ENCODE data around the gene PYGB.

Gene PYGB

DNA sequence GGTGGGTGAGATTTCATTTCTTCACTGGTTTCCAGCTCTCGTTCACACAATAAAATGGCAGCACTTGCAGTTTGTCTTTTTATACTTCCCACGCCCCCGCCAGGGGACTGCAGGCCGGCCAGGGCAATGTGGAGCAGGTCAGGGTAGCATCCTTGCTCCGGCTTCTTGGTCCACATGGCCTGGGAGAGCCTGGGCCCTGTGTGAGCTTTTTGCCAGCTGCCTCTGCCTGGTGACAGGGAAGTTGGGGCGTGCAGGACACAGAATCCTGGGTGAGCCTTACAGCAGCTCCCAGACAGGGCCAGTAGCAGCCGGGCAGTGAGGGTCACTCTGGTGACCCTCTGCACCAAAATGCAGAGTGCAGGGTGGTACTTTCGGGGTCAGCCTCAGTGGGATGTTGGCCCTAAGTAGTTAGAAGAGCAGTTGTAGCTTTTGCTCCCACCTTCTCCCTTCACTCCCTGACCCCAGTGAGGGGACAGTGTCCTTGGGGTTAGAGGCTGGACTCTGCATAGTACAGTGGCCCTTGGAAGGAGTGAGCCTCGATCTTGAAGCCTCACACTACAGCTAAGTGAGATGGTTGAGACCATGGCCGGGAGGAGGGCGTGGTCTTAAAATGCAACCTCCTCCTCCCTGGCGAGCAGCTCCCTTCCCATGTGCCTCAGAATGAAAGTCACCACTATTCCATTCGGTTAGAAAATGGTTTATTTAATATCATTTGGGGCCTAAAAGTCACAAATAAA, 23.8 kb downstream of the PYGB start:
- DNase-seq (ENCODE audit: low read depth, low spot score): no peak

DNA sequence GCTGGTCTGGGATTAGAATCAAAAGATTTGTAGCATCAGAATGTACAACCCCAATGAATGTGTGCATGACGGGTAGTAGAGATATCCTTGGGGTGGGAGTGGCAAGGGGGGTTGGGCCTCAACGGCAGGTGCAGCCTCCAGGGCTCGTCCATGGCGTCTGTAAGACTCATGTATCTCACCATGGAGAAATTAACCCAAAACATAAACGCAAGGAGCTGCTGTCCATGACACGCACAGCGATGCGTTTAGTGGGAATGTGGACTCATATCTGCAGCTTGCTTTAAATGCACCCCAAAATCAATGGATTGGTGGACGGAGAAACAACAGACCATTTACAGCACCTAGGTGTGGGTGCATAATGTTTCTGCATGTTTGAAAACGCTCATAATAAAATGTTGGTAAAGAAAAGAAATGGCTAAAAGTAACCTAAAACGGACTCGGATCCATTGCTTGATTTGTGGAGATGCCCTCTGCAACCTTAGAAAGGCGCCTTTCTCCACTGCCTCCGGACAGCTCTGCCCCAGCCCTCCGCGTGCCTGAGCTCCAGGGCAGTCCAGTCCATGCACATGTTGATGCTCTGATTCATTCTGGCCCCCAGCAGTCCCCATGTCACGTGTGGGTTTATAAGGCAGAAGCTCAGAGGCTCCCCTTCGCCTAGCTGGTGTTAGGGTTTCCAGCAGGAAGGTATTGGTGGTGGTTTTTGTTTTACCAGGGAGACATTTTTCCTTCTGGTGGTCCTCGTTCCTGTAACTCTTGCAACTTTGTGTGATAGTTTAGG, 24.5 kb downstream of the PYGB start:
- no peak for DNase-seq (ENCODE audit: low read depth, low spot score)

- no peak for DNase-seq (ENCODE audit: low read depth, low spot score)
Observed at GRCh38 chr20:25273046-25273445, 25.2 kb downstream of the PYGB start.

GRCh38 chr20:25273541-25274358, 25.9 kb downstream of the PYGB start:
- DNase-seq (ENCODE audit: low read depth, low spot score): no peak

DNA sequence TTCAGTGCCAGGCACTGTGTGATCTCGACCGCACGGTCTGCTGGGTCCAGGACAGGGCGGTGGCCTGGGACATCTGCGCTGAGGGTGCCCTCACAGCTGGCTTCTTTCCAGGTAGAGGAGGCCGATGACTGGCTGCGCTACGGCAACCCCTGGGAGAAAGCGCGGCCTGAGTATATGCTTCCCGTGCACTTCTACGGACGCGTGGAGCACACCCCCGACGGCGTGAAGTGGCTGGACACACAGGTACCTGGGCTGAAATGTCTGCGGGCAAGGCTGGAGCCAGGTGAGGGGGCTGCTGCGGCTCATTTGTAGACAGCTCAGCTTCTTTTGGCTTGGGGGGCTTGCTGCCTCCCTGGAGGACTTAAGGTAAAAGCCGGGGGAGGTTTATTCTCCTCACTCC, 26.6 kb downstream of the PYGB start:
- no peak for DNase-seq (ENCODE audit: low read depth, low spot score)

DNA sequence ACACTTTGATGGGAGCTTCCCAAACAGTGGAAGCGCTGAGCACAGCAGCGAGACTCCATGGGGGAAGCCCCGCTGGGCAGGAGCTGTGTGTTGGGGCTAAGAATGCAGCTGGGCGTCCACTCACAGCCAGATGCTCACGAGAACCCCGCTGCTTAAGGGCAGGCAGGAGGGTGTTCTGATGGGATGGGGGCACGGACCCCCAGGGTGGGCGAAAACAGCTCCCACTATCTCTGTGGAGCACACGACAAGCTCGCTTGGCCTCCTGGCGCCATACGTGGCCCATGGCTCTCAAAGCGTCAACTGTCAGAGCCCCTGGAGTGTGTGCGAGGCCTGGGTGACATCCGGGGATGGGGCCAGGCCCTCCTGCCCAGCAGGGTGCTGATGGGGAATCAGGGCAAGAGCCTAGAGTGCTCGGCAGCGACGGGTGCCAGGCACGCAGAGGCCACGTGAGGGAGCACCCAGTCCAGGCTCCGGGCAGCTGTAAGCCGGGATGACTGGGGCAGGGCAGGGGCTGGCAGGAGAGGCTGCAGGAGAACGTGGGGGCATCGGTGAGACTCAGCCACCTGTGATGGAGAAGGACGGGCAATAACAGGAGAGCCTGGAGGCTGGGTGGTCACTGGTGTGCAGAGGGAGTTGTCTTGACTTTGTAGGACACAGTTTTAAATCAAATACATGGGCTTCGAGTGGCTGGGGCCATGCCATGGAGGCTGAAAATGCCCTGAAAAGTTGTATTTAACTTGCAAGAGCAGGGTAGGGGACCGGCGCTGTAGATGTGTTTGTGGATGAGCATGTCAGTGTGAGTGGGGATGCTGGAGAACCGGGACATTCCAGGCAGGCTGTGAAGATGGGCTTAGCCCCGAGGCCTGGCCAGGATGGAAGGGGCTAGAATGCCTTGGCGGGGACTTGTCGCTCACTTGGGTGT, 27.3 kb downstream of the PYGB start:
- no peak for DNase-seq (ENCODE audit: low read depth, low spot score)

GRCh38 chr20:25275813-25276532, 28.1 kb downstream of the PYGB start:
- no peak for DNase-seq (ENCODE audit: low read depth, low spot score)

DNA sequence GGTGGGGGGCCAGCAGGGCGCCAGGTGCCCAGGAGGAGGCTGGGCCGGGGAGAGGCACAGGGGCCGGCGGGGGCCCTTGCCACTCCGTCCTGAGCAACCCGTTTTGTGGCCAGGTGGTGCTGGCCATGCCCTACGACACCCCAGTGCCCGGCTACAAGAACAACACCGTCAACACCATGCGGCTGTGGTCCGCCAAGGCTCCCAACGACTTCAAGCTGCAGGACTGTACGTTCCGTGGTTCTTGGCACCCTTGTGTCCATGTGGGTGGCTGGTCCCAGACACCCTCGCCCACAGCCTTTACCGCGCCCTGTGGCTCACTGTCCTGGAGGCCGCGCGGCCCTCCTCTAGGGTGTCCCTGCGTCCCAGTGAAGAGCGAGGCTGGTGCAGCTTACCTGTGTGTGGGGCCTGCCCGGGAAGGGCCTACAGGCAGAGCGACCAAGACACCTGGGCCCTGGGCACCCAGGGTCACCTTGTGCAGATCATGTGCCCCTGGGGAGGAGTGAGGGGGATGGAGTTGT, 28.7 kb downstream of the PYGB start:
- no peak for DNase-seq (ENCODE audit: low read depth, low spot score)

DNA sequence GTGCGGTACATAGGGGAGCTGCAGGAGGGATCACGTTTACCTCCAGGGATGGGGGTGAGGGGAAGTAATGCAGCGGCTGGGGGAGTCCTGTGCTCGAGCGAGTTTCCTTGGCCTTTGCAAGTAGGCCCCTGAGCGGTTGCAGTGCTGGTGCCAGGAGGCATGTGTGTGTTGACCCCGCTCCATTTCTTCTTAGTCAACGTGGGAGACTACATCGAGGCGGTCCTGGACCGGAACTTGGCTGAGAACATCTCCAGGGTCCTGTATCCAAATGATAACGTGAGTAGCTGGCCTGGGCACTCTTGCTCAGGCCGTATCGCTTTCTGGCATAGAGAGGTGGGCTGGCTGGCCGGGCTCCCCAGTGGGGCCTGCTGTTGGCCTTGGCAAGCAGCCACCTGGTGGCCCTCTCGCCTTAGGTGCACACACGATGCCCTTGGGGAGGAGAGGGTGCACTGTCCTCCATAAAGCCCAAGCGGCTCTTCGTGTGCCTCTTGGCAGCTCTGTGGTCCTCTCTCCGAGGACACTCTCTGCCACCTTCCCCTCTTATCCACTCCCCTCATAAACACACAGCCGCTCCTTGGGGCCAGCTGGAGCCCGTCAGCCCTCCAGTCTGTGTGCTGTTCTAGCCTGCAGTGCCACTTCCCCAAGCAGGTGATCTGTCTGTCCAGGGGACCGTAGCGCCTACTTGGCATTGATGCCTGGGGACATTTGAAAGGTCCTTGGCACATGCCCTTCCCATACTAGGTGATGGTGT, 29.3 kb downstream of the PYGB start:
- DNase-seq (ENCODE audit: low read depth, low spot score): no peak

DNA sequence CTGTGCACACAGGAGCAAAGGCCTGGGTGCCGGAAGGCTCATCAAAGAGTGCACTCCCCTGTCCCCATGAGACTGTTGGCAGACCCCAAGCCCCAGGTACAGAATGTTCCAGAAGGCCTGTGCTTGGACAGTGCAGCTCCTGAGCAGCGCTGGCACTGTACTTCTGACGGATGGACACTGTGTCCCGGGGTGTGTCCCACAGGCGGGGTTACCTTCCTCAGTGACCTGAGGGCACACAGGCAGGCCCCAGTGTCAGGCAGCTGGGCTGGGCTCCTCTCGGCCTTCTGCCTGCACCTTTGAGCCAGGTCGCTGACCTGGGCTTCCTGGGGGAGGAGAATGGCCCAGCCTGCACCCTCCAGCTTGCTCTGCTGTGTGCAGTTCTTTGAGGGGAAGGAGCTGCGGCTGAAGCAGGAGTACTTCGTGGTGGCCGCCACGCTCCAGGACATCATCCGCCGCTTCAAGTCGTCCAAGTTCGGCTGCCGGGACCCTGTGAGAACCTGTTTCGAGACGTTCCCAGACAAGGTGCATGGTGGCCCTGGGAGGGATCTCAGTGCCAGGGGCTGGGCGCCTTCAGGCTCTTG, 30.1 kb downstream of the PYGB start:
- no peak for DNase-seq (ENCODE audit: low read depth, low spot score)

- DNase-seq (ENCODE audit: low read depth, low spot score): no peak
Observed at GRCh38 chr20:25278636-25279361, 30.9 kb downstream of the PYGB start.

GRCh38 chr20:25279403-25279802, 31.5 kb downstream of the PYGB start:
- no peak for DNase-seq (ENCODE audit: low read depth, low spot score)

GRCh38 chr20:25280051-25280573, 32.2 kb downstream of the PYGB start:
- DNase-seq (ENCODE audit: low read depth, low spot score): no peak

GRCh38 chr20:25280574-25281535, 33.0 kb downstream of the PYGB start:
- no peak for DNase-seq (ENCODE audit: low read depth, low spot score)

DNA sequence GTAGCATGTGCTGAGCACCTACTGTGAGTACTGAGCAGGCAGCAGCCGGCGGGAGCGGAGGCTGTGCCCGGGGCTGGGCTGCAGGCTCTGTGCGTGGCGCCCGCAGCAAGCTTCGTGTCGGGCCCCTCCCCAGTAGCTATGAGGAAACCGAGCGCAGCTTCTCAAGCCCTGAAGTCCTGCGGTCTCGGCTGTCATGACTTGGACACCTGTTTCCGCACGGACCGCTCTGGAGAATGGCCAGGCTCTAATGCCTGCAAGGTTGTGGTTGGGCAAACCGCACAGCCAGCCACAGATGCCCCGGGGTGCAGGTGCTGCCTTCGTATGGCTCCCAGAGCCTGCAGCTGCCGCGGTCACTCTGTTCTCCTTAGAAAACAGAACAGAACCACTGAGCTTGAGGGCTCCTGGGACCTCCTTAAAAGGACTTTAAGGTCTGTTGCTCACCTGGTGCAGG, 33.7 kb downstream of the PYGB start:
- no peak for DNase-seq (ENCODE audit: low read depth, low spot score)

DNA sequence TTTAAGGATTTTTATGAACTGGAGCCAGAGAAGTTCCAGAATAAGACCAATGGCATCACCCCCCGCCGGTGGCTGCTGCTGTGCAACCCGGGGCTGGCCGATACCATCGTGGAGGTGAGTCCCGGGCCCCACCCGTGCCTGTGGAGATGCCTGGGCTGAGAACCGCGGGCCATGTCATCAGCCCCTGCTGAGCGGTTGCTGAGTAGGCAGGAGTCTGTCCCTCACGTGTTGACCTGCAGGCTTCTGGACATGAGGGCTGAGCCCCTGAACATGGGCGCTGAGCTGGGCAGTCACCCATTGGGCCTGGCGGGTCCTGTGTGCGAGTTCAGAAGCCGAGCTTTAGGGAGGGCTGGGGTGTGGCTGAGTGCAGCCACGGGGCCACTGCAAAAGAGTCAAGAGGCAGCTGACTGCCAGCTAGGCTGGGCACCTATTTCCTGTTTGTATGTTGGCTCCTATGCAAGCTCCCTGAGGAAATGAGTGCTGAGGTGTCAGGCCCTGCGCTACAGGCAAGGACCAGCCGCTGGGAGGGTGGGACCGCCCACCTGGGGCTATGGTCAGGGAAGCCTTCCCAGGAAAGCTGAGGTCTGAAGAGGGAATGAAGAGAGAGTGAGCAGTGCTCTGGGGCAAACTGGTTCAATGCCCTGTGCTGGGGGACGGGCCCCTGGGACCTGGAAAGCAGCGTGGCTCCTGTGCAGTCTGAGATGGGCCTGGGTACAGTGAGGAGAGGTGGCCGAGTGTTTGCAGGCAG, 34.3 kb downstream of the PYGB start:
- DNase-seq (ENCODE audit: low read depth, low spot score): no peak
